Astrocyte (in vitro differentiated cells and primary cell): ENCODE measurements around the gene CUL2. TPM values are rescaled to one million over a fixed set of nuclear protein-coding genes. Genes with fewer than 3 reads are reported as not detected.

Experiments
- DNase-seq: peaks from one replicate; pipeline ENCODE4 v3.0.0-alpha.2; 2010; ENCODE audit warnings: low read depth
- FAIRE-seq: peaks from 2 replicates; lab custom pipeline; 2011; peaks lifted over from hg19 to GRCh38; lab: Jason Lieb, UNC
- H2AFZ ChIP-seq: 2 replicates; pipeline ENCODE4 v1.6.0; 2012; ENCODE audit warnings: low read depth, low read length, inconsistent platforms
- H3K27ac ChIP-seq: 2 replicates; pipeline ENCODE4 v1.5.1; 2011; ENCODE audit warnings: low read depth, low read length, inconsistent platforms
- H3K27me3 ChIP-seq: 2 replicates; pipeline ENCODE4 v1.6.0; 2011; ENCODE audit warnings: low read length, inconsistent platforms; ENCODE audit not compliant: insufficient read depth
- H3K36me3 ChIP-seq: 2 replicates; pipeline ENCODE4 v1.5.1; 2011; ENCODE audit warnings: low read length, inconsistent platforms; ENCODE audit not compliant: insufficient read depth
- H3K4me1 ChIP-seq: 2 replicates; pipeline ENCODE4 v1.5.1; 2011; ENCODE audit warnings: low read length, inconsistent platforms; ENCODE audit not compliant: insufficient read depth
- H3K4me2 ChIP-seq: 2 replicates; pipeline ENCODE4 v1.6.0; 2012; ENCODE audit warnings: low read length, inconsistent platforms
- H3K4me3 ChIP-seq: 2 replicates; pipeline ENCODE4 v1.5.1; 2011; ENCODE audit warnings: low read depth, mild to moderate bottlenecking, low read length, inconsistent platforms; ENCODE audit not compliant: insufficient read depth
- H3K79me2 ChIP-seq: 2 replicates; pipeline ENCODE4 v1.6.0; 2012; ENCODE audit warnings: mild to moderate bottlenecking, low read length, inconsistent platforms; ENCODE audit not compliant: insufficient read depth
- H3K9ac ChIP-seq: 2 replicates; pipeline ENCODE4 v1.6.0; 2012; ENCODE audit warnings: mild to moderate bottlenecking, low read length, inconsistent platforms
- H3K9me3 ChIP-seq: 2 replicates; pipeline ENCODE4 v1.5.1; 2012; ENCODE audit warnings: low read depth, mild to moderate bottlenecking, low read length, inconsistent platforms; ENCODE audit not compliant: insufficient read depth
- H4K20me1 ChIP-seq: 2 replicates; pipeline ENCODE4 v1.6.0; 2012; ENCODE audit warnings: low read length, inconsistent platforms; ENCODE audit not compliant: insufficient read depth
- H3K27ac Mint-ChIP-seq: one replicate; pipeline ENCODE4 v1.8.0; 2021; ENCODE audit warnings: mild to moderate bottlenecking, mixed read lengths; ENCODE audit not compliant: unreplicated experiment
- H3K27me3 Mint-ChIP-seq: one replicate; pipeline ENCODE4 v1.8.0; 2021; ENCODE audit warnings: low read depth, mixed read lengths; ENCODE audit not compliant: unreplicated experiment
- H3K36me3 Mint-ChIP-seq: one replicate; pipeline ENCODE4 v1.8.0; 2021; ENCODE audit warnings: low read depth, mixed read lengths; ENCODE audit not compliant: unreplicated experiment
- H3K4me1 Mint-ChIP-seq: one replicate; pipeline ENCODE4 v1.8.0; 2021; ENCODE audit warnings: low read depth, mixed read lengths; ENCODE audit not compliant: unreplicated experiment
- H3K4me3 Mint-ChIP-seq: one replicate; pipeline ENCODE4 v1.8.0; 2021; ENCODE audit warnings: mild to moderate bottlenecking, moderate library complexity, mixed read lengths; ENCODE audit not compliant: unreplicated experiment
- H3K9me3 Mint-ChIP-seq: one replicate; pipeline ENCODE4 v1.8.0; 2021; ENCODE audit warnings: mild to moderate bottlenecking, mixed read lengths; ENCODE audit not compliant: unreplicated experiment
- EZH2 ChIP-seq: IDR thresholded peaks from 2 replicates; pipeline ENCODE4 v1.6.1; 2012; ENCODE audit warnings: mild to moderate bottlenecking, low read length, inconsistent platforms; ENCODE audit not compliant: insufficient read depth
- total RNA-seq: library from RNA; stranded (reverse); gene quantifications from 2 replicates; pipeline ENCODE4 v1.2.1, GENCODE V29; 2021
- TF ChIP-seq, protein P1 (sequence below): IDR thresholded peaks from 2 replicates; pipeline ENCODE4 v1.5.1; 2011; ENCODE audit warnings: low read depth, mild to moderate bottlenecking, inconsistent platforms, low read length, moderate library complexity; ENCODE audit not compliant: insufficient read depth

Gene CUL2
- total RNA-seq, 1 donor from 2014 or later: 48.0 TPM

DNA sequence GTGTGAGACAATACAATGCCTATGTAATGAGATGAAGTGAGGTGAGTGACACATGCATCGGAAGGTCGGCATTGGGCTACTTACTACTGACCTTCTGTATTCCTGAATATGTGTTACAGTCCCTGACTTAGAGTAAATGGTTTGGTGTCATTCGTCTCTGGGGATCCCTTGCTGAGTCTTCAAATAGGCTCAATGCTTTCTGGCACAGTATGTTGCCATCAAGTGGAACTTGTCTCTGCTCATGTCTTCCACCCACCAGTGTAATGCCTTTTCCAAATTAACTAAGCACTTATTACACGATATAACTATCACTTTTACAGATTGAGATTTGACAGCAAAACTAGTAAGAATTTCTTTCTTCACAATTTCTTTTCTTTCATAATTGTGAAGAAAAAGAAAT lies 10.9 kb downstream of the CUL2 start:
- no peaks in the 10 kb centered on the region for H3K27me3 ChIP-seq
- peak; percentile 47 for FAIRE-seq
- H3K4me2 ChIP-seq: no peak overlapping the region
- H3K4me3 Mint-ChIP-seq: no peak overlapping the region
- no peak overlapping the region for H3K27ac ChIP-seq
- no peaks in the 10 kb centered on the region for H3K9me3 ChIP-seq
- peaks cover 11% of the 10 kb centered on the region for H3K4me1 Mint-ChIP-seq
- H3K27me3 Mint-ChIP-seq: no peaks in the 10 kb centered on the region
- H3K9me3 Mint-ChIP-seq: peaks cover 2% of the 10 kb centered on the region
- TF ChIP-seq EZH2: no peak
- TF ChIP-seq, protein P1, sequence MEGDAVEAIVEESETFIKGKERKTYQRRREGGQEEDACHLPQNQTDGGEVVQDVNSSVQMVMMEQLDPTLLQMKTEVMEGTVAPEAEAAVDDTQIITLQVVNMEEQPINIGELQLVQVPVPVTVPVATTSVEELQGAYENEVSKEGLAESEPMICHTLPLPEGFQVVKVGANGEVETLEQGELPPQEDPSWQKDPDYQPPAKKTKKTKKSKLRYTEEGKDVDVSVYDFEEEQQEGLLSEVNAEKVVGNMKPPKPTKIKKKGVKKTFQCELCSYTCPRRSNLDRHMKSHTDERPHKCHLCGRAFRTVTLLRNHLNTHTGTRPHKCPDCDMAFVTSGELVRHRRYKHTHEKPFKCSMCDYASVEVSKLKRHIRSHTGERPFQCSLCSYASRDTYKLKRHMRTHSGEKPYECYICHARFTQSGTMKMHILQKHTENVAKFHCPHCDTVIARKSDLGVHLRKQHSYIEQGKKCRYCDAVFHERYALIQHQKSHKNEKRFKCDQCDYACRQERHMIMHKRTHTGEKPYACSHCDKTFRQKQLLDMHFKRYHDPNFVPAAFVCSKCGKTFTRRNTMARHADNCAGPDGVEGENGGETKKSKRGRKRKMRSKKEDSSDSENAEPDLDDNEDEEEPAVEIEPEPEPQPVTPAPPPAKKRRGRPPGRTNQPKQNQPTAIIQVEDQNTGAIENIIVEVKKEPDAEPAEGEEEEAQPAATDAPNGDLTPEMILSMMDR: no peak
- peaks cover 53% of the 10 kb centered on the region for H4K20me1 ChIP-seq
- peaks cover 89% of the 10 kb centered on the region for H3K79me2 ChIP-seq
- no peak overlapping the region for H3K9ac ChIP-seq
- H3K27ac Mint-ChIP-seq: peak overlapping the region; percentile 94
- peaks cover 15% of the 10 kb centered on the region for H3K4me1 ChIP-seq
- peaks cover 12% of the 10 kb centered on the region for H3K36me3 Mint-ChIP-seq
- no peak overlapping the region for H2AFZ ChIP-seq
- no peak overlapping the region for H3K4me3 ChIP-seq
- no peak for DNase-seq
- no peaks in the 10 kb centered on the region for H3K36me3 ChIP-seq

DNA sequence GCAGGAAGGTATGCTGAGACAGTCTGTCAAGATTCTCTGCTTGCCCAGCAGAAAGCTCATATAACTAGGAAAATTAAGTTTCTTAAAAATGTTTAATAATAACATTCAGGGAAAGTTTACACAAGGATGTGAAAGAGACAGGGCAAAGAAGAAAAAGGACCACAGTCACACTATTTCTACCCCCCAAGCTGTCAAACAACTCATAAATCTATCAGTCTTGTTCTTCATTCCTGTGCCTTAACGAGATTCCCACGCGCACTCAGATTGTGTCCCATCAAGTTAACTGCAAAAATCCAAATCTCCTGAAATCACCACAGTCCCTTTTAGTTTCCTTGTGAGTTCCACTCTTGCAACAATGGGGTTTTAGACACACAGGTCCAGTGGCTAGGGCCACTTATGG lies 14.9 kb downstream of the CUL2 start:
- TF ChIP-seq EZH2: no peak
- TF ChIP-seq, protein P1: no peak
- Histone ChIP-seq H3K4me2 (no peak overlapping the region), H3K36me3 (no peaks in the 10 kb centered on the region), H3K79me2 (peaks cover 81% of the 10 kb centered on the region), H3K4me1 (peaks cover 28% of the 10 kb centered on the region), H3K9ac (no peak overlapping the region), H4K20me1 (peaks cover 38% of the 10 kb centered on the region), H3K4me3 (no peak overlapping the region), H3K9me3 (no peaks in the 10 kb centered on the region), H3K27me3 (no peaks in the 10 kb centered on the region), H3K27ac (no peak overlapping the region), H2AFZ (no peak overlapping the region)
- H3K4me3 Mint-ChIP-seq: peak overlapping the region; percentile 12
- H3K36me3 Mint-ChIP-seq: peaks cover 6% of the 10 kb centered on the region
- H3K27me3 Mint-ChIP-seq: no peaks in the 10 kb centered on the region
- H3K4me1 Mint-ChIP-seq: peaks cover 17% of the 10 kb centered on the region
- DNase-seq: no peak
- no peak overlapping the region for H3K27ac Mint-ChIP-seq
- no peaks in the 10 kb centered on the region for H3K9me3 Mint-ChIP-seq
- FAIRE-seq: no peak

DNA sequence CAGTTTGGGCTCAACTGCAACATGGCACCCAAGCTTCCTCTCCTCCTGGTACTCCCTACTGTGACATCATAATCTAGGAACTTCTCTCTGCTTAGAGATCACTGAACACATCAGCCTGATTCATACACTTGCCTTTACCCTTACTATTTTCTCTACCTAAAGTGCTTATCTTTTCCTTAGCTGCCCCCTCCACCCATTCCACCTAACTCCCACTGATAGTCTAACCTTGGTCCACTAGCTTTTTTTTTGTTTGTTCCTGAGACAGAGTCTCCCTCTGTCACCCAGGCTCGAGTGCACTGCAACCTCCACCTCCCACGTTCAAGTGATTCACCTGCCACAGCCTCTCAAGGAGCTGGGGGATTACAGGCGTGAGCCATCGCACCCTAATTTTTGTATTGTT lies 15.9 kb downstream of the CUL2 start:
- no peak overlapping the region for H3K4me3 Mint-ChIP-seq
- Histone ChIP-seq H3K4me2 (peak overlapping the region; percentile 8), H2AFZ (no peak overlapping the region), H3K9me3 (no peaks in the 10 kb centered on the region), H3K27ac (no peak overlapping the region), H3K9ac (no peak overlapping the region), H3K79me2 (peaks cover 71% of the 10 kb centered on the region), H3K27me3 (no peaks in the 10 kb centered on the region), H3K4me1 (peaks cover 20% of the 10 kb centered on the region), H3K4me3 (no peak overlapping the region), H4K20me1 (peaks cover 31% of the 10 kb centered on the region), H3K36me3 (no peaks in the 10 kb centered on the region)
- H3K27me3 Mint-ChIP-seq: no peaks in the 10 kb centered on the region
- H3K4me1 Mint-ChIP-seq: peaks cover 11% of the 10 kb centered on the region
- H3K36me3 Mint-ChIP-seq: peaks cover 8% of the 10 kb centered on the region
- no peak for DNase-seq
- TF ChIP-seq, protein P1: no peak
- no peak for TF ChIP-seq EZH2
- FAIRE-seq: no peak
- no peaks in the 10 kb centered on the region for H3K9me3 Mint-ChIP-seq
- peak overlapping the region; percentile 2 for H3K27ac Mint-ChIP-seq
